Measurements from ENCODE around the gene SAFB.

DNA sequence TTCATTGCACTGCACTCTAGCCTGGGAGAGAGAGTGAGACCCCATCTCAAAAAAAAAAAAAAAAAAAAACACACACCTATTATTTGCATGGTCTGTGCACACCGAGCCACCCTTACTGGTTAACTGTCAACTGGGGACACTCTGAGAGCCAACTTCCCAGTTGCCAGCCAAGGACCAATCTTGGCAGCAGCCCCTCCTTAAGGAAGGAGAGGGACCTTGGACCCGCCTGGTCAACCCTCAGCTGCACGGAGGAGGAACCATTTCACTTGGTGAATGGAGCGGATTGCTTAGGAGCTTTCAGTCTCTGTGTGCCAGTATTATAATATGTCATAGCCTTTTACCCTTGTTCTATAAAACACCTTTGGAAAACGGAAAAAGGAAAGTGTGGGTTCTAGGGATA lies 32.5 kb downstream of the SAFB start:
- TF ChIP-seq CTCF (IDR thresholded peaks at IDR 0.05) (no peak), POLR2A (IDR thresholded peaks at IDR 0.05) (no peak)
